Ectodermal cell (in vitro differentiated cells): ENCODE data around the gene IMPG1.
"Not testable (repeated sequence)": the region's sequence is repeated elsewhere in the genome, so short reads cannot be mapped to it uniquely, and the experiment has no call there.

Source experiments
- H3K27ac ChIP-seq: 2 replicates; pipeline ENCODE4 v1.7.0; 2013; ENCODE audit warnings: mild to moderate bottlenecking, low read depth, low read length; ENCODE audit not compliant: insufficient read depth, poor library complexity, severe bottlenecking
- H3K27me3 ChIP-seq: 2 replicates; pipeline ENCODE4 v1.7.0; 2013; ENCODE audit warnings: mild to moderate bottlenecking, low read length; ENCODE audit not compliant: insufficient read depth, control insufficient read depth, poor library complexity, severe bottlenecking
- H3K36me3 ChIP-seq: one replicate; pipeline ENCODE4 v1.7.0; 2013; ENCODE audit warnings: low read length; ENCODE audit not compliant: control insufficient read depth, insufficient read depth
- H3K4me1 ChIP-seq: one replicate; pipeline ENCODE4 v1.7.0; 2013; ENCODE audit warnings: low read length; ENCODE audit not compliant: control insufficient read depth, insufficient read depth
- H3K4me3 ChIP-seq: 2 replicates; pipeline ENCODE4 v1.7.0; 2013; ENCODE audit warnings: low read depth, low read length, control low read depth; ENCODE audit not compliant: insufficient read depth
- H3K9me3 ChIP-seq: 2 replicates; pipeline ENCODE4 v1.7.0; 2013; ENCODE audit warnings: mild to moderate bottlenecking, low read length, moderate library complexity; ENCODE audit not compliant: control insufficient read depth
- WGBS, 2 experiments: methylation state at CpG; one replicate each; pipeline ENCODE4 v1.1.7; 2013; ENCODE audit warnings: missing lambda C conversion rate in 2 of 2; 5-methylcytosine and 5-hydroxymethylcytosine counted together

The IMPG1 gene

GRCh38 chr6:75900216-75900615 is 172.2 kb downstream of the IMPG1 start:
- H3K27me3 ChIP-seq, H3K4me3 ChIP-seq, H3K36me3 ChIP-seq, H3K4me1 ChIP-seq, H3K9me3 ChIP-seq, H3K27ac ChIP-seq: not testable (repeated sequence)
- 86 to 100% methylated on average over 1 of the region's 1 CpG for WGBS, 2 experiments

DNA sequence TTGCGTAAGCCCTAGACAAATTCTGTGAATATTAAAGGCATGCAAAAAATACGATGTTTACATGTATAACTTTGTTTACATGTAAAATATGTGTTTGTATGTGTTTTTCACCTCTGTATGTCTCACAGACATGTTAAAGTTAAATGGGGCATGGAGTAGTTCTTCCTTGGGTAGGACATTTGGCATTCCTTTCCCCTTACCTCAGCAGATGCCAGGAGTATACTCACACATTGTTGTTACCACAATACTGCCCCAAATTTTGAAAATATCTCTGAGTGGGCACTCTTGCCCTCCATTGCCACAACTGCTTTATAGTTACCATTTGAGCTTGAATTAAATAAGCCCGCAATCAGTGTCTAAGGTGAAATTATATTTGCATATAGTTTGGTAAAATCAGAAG is 175.9 kb downstream of the IMPG1 start:
- Histone ChIP-seq H3K9me3 (no peaks in the 10 kb centered on the region), H3K4me1 (no peaks in the 10 kb centered on the region), H3K27ac (no peak overlapping the region), H3K36me3 (no peaks in the 10 kb centered on the region), H3K4me3 (no peak overlapping the region), H3K27me3 (no peaks in the 10 kb centered on the region)
- WGBS, 2 experiments, result 68 to 78% methylated on average over 3 of the region's 3 CpGs

DNA sequence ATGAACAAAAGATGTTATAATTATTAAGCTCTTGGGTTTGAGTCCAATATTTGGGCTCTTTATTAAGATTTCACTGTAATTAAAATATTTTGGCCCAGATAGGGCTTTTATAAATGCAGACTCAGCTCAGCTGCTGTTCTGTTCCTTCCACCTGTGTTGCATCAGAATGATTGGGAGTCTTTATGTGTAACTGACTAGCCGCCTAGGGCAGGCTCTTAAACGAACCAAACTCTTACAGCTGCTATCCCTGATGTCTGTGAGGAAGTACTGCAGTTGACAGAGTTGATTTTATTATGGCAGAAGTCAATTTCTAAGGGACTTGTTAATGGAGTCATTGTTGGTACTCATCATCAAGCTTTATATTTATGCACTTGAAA is 178.7 kb downstream of the IMPG1 start:
- WGBS, 2 experiments, result 76 to 81% methylated on average over 2 of the region's 2 CpGs
- Histone ChIP-seq H3K9me3 (no peaks in the 10 kb centered on the region), H3K36me3 (no peaks in the 10 kb centered on the region), H3K27ac (no peak overlapping the region), H3K4me3 (no peak overlapping the region), H3K4me1 (no peaks in the 10 kb centered on the region), H3K27me3 (no peaks in the 10 kb centered on the region)

DNA sequence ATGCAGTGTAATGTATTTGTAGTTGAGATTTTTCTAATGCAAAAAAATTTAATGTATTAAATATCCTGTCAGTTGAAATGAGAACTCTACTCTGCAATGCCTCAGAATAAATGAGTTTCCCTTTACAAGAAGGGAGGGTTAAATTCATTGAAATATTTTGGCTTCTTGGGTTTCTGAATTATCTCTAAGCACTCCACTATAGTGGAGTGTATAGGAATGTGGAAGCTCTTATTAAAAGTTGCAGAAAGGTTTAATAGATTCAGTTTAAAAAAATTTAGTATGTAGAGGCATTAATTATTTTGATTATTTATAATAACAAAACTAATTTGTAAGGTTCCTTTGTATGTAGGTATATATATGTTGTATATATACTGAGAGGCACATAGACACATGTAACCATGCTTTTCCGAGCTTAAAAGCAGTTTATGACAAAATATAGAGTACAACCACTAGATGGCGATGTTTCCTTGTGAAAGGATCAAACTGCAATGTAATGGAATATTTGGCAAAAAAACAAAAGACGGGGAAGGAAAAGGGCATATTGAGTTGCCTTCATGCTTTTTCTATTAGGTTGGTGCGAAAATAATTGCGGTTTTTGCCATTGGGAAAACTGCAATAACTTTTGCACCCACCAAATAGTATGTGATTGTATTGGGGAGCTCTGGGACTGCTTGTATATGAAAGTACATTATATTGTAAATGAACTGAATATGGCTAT is 179.2 kb downstream of the IMPG1 start:
- no peak overlapping the region for H3K27ac ChIP-seq
- no peaks in the 10 kb centered on the region for H3K4me1 ChIP-seq
- no peaks in the 10 kb centered on the region for H3K9me3 ChIP-seq
- WGBS, 2 experiments, result 27 to 33% methylated on average over 5 of the region's 5 CpGs
- no peaks in the 10 kb centered on the region for H3K27me3 ChIP-seq
- no peak overlapping the region for H3K4me3 ChIP-seq
- no peaks in the 10 kb centered on the region for H3K36me3 ChIP-seq

DNA sequence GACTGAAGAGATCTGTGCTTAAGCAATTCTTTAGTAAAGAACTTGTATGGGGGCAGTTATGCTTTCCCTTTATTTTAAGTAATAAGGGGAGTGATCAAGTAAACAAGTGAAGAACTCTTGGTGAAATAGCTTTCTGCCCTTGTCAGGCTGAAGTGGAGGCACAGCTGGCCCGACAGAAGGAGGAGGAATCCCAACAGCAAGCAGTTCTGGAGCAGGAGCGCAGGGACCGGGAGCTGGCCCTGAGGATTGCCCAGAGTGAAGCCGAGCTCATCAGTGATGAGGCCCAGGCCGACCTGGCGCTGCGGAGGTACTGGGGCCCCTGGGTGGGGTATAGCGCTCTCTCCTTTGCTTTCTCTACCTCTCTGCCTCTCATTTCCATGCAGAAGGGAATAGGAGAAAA is 180.1 kb downstream of the IMPG1 start:
- H3K27ac ChIP-seq, result no peak overlapping the region
- H3K36me3 ChIP-seq, result no peaks in the 10 kb centered on the region
- H3K4me1 ChIP-seq, result no peaks in the 10 kb centered on the region
- no peaks in the 10 kb centered on the region for H3K9me3 ChIP-seq
- no peak overlapping the region for H3K4me3 ChIP-seq
- WGBS, 2 experiments, result 91 to 94% methylated on average over 7 to 8 of the region's 8 CpGs
- H3K27me3 ChIP-seq, result no peaks in the 10 kb centered on the region

DNA sequence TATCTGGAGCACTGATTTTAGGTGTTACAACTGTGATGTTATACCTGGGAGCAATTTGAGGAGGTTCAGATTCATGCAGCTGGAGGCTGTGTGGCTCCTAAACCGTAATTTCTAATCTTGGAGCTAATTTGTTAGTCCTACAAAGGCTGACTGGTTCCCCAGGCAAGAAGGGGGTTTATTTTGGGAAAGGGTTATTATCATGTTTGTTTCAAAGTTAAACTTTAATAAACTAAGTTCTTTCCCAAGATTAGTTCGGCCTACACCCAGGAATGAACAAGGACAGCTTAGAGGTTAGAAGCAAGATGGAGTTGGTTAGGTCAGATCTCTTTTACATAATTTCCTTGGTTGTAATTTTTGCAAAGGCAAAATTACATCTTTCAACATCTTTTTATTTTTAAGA is 187.6 kb downstream of the IMPG1 start:
- no peaks in the 10 kb centered on the region for H3K4me1 ChIP-seq
- H3K9me3 ChIP-seq, result no peaks in the 10 kb centered on the region
- no peaks in the 10 kb centered on the region for H3K36me3 ChIP-seq
- no peak overlapping the region for H3K27ac ChIP-seq
- H3K27me3 ChIP-seq, result no peaks in the 10 kb centered on the region
- WGBS, 2 experiments, result 95 to 98% methylated on average over 1 to 2 of the region's 2 CpGs
- no peak overlapping the region for H3K4me3 ChIP-seq

DNA sequence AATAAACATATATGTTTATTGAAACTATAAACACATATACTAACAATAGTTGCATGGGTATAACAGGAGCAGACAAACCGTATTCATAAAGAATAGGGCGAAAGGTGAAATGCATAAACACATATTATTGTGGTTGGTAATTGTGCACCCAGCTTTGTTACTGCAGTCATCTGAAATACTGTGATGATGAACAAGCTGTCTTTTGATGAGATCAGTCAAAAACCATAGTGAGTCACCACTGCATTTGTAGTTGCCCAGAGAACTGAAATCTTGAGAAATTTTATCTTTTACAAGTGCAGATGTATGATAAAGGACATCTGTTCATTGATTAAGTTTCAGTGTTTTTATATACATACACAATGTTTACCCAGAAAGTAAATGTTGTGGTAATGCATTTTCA is 189.7 kb downstream of the IMPG1 start:
- Histone ChIP-seq H3K4me3 (no peak overlapping the region), H3K4me1 (no peaks in the 10 kb centered on the region), H3K36me3 (no peaks in the 10 kb centered on the region), H3K27me3 (no peaks in the 10 kb centered on the region), H3K27ac (no peak overlapping the region), H3K9me3 (no peaks in the 10 kb centered on the region)
- WGBS, 2 experiments, result 70 to 89% methylated on average over 2 of the region's 2 CpGs

DNA sequence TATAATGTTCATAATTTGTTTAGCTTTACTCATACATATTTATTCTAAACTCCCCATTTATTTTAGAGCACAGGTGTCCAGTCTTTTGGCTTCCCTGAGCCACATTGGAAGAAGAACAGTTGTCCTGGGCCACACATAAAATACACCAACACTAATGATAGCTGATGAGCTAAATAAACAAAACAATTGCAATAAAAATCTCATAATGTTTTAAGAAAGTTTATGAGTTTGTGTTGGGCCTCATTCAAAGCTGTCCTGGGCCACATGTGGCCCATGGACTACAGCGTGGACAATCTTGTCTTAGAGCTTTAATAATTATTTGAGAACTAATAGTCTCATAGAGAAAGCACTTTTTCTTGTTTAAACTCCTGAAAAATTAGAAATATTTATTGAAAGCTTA is 192.2 kb downstream of the IMPG1 start:
- Histone ChIP-seq H3K4me1 (no peaks in the 10 kb centered on the region), H3K27ac (no peak overlapping the region), H3K36me3 (no peaks in the 10 kb centered on the region), H3K4me3 (no peak overlapping the region), H3K27me3 (no peaks in the 10 kb centered on the region), H3K9me3 (no peaks in the 10 kb centered on the region)
- WGBS, 2 experiments, result 86% methylated on average over 1 of the region's 1 CpG; no CpG with 5 or more reads in 1 of the 2 experiments

GRCh38 chr6:75876152-75876551 is 196.3 kb downstream of the IMPG1 start:
- Histone ChIP-seq H3K36me3 (no peaks in the 10 kb centered on the region), H3K27ac (no peak overlapping the region), H3K9me3 (no peaks in the 10 kb centered on the region), H3K4me3 (no peak overlapping the region), H3K27me3 (no peaks in the 10 kb centered on the region), H3K4me1 (no peaks in the 10 kb centered on the region)

DNA sequence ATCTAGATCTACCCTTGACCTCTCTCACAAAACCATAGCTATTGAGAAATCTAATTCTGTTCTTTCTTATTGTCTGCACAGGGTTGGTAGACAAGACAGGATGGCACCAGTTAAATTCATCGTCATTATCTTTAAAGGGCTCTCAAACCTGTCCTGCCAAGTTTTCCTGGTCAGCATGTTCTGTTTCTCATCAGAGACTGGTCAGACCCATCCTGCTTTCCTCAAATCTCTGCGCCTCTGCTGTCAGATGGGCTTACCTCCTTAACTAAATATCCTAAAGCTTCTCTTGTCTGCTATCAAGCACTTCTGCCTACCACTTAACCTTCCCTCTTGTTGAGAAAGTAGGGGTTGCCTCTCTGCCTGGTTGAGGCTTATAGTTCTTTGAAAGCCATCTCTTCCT is 198.2 kb downstream of the IMPG1 start:
- WGBS, 2 experiments, result 91 to 98% methylated on average over 2 of the region's 2 CpGs
- Histone ChIP-seq H3K27ac (no peak overlapping the region), H3K4me3 (no peak overlapping the region), H3K27me3 (no peaks in the 10 kb centered on the region), H3K9me3 (no peaks in the 10 kb centered on the region), H3K4me1 (no peaks in the 10 kb centered on the region), H3K36me3 (no peaks in the 10 kb centered on the region)
